CD4-positive, alpha-beta T cell treated with Interleukin-6 at 100 ng/mL for 8 hours (primary cell): Measurements from ENCODE around the gene PLXNA2.

Experiments used
- DNase-seq: peaks from one replicate; pipeline ENCODE4 v3.0.0-alpha.2; 2020; ENCODE audit warnings: mixed read lengths, low spot score

PLXNA2 gene

GRCh38 chr1:208141610-208142192 is 102.5 kb downstream of the PLXNA2 start:
- DNase-seq: no peak

DNA sequence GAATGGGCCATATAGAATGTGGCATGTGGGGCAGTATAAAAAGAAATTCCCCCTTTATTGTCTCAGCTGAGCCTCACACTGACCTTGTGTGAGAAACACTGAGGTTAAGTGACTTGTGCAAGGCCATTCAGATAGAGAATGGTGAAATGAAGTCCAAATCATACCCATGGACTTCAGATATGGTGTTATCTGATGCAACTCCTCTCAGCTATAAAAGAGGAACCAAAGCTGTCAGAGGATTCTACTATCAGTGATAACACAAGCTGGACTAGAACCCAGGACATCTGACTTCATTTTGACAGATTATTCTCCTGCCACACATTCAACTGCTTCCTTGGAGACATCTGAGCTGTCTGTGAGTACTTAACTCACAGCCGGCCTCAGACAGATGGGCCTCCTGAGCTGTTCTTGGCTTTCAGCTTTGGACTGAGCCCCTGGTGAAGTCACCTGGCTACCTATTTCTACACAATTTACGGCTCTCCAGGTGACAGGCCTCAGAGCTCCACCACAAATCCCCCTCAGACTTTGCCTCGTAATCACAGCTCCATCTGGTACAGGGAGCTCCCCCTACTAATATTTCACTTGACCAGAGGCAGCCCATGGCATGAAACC is 104.6 kb downstream of the PLXNA2 start:
- DNase-seq: no peak

GRCh38 chr1:208137193-208137592 is 107.0 kb downstream of the PLXNA2 start:
- no peak for DNase-seq

- DNase-seq: no peak
These were observed 107.6 kb downstream of the PLXNA2 start for GRCh38 chr1:208136459-208137182.

DNA sequence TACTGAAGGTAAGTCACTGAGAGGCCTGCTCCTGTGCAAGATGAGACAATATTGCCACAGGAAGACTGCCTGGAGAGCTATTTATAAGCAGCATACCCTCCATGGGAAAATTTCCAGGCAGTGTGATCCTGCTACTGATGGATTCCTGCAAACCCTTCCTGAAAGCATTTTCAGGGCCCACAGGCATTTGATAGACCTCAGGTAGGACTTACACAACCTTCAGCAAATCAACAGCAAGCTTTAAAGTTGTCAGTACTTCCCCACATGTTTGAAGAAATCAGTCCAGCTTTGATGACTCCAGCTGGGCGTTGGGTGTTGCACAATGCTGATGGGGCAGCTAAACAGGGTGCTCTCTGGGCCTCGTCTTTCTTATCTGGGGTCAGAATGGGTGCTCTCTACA is 108.8 kb downstream of the PLXNA2 start:
- no peak for DNase-seq

DNA sequence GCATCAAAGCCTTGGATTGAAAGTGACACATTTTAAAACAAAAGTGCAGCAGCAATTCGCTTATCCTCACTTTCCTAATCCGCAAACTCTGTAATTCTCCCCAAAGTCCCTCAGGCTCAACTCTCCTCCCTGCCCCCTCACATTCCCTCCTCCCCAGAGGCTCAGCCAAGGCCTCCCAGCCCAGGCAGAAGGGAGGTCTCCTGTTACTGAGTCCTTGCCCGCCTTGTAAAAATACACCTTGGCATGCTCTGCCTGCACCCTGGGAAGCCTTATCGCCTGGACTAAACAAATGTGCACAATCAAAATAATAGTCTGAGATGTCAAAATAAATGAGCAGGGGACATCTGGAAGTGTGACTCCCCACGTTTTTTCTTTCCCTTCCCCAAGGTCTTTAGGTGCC is 109.7 kb downstream of the PLXNA2 start:
- no peak for DNase-seq

DNA sequence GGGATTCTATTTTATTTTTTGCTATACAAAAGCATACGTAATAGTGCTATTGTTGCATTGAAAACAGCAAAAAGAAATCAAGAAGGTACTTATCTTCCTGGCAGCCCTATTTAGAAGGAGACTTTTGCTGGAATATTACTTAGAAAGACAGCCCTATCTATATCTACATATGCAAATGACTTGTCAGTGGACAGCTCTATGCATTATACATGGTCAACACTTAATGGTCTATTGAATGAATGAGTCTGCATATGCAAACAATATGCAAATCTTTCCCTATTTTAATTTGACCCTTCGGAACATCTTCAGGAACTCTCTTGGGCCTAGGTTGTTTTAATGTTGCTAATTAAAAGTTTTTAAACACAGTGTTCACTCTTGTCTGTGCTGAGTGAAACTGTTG is 110.8 kb downstream of the PLXNA2 start:
- DNase-seq: no peak

DNA sequence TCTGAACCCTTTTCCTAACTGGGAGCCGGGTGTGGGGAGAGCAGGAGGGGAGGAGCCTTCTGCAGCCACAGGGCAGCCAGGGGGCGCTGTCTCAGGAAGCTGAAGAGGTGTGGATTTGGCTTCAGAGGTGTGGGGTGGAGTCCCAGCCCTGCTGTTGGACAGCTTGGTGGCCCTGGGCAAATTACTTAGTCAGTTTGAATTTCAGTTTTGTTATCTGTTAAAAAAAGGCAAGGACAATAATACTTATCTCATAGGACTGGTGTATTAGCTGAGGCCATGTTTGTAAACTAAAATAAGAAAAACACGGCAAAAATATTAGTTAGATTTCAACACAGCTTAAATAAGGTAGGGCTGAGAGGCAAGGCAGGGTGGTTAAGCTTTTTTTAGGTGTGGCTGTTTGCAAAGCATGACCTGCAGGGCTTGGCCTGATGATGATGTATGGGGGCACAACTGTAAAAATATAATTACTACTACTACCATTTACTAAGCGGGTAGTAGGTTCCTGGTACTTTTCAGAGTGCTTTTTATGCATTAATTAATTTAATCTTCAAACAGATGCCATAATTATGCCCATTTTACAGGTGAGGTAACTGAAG is 111.8 kb downstream of the PLXNA2 start:
- peak; percentile 40 for DNase-seq

DNA sequence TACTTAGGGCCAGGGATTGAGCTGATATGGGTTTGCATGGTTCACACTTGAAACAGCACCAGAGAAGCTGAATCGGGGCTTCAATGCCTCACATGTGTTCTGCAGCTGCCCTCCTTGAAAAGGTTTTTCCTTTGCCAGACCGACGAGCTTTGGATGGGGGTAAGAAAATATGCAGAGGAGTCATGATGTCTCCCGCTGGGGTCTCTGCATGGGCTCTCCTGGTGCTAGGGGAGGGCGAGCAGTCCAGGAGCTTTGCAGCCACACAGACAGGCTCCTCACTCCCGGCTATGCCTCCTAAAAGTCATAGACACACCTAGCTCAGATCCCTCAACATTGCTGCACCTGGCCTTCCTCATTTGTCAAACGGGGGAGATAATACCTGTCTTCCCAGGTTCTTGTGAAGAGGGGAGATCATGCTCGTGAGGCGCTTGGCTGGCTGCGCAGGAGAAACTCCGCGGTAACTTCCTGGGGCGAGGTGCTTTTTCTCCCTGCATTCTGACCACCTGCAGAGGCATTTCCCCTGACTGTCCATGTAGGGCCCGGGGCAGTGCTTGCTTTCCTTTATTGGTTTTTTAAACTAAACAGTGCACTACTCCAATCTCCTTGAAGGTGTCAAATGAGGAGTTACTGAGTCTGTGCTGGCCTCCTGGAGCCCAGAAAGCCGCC is 112.4 kb downstream of the PLXNA2 start:
- DNase-seq: no peak

DNA sequence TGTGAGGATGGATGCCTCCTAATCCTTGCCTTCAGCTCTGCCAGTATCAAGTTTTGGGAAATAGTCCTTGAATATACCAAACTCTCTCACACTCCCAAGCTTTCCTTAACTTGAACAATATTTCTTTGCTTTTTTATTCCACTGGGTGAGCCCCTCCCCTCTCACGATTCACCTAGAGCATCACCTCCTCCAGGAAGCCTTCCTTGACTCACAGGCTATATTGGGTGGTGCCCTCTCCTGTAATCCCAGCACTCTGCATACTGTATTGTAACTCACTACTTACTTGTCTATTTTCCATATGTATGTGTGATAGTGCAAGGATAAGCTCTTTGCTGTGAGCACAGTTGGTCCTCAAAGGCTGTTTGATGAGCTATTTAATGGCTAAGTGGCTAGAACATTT is 114.7 kb downstream of the PLXNA2 start:
- no peak for DNase-seq

- DNase-seq: no peak
These were observed 115.1 kb downstream of the PLXNA2 start for GRCh38 chr1:208129060-208129459.

DNA sequence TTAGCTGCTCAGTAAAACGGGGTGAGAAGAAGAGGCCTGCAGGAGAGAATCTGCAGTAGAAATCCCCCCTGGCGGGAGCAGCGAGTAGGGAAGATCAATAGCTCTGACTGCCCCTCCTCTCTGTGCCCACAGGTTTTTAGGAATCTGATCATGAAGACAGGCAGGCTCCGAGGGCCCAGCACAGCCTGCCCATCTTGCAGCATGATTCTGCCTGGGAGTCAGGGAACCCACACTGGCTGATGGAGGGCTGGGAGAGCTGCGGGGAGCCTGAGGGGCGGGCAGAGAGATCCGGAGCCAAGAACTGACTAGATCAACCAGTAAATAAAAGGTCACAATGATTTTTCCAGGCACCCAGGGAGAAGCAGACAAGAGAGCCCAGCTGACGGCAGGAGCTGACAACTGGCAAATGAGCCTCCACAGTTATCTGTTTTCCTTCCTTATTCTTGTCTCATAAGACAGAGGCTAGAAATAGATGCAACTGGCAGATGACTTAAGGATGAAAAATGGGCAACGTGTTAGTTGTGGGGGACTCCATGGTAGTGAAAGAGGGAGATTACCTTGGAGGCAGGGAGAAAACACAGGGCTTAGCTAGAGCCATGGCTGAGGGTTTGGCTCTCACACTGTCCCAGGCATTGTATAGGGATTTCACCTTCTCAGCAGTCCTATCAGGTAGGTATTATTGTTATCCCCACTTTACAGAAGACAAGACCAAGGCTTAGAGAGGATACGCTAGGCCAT is 116.2 kb downstream of the PLXNA2 start:
- DNase-seq: no peak

GRCh38 chr1:208127284-208127683 is 116.9 kb downstream of the PLXNA2 start:
- no peak for DNase-seq

DNA sequence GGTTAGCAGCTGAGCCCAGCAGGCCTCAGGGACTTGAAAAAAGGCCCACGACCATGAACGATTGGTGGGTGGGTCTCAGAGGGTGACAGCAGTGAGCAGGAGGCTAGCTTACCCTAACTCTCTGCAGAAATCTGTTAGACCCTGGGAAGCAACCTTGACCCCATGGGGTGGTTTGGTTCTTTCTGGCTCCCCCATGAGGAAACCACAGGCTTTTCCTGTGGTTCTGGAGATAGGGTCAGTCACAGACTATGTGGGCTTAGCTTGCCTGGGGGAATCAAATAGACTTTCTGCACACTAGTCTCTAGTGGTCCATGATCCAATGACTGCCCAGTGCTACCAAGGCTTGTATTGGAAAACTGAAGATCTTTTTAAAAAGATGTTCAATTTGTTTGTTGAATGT is 118.1 kb downstream of the PLXNA2 start:
- no peak for DNase-seq

DNA sequence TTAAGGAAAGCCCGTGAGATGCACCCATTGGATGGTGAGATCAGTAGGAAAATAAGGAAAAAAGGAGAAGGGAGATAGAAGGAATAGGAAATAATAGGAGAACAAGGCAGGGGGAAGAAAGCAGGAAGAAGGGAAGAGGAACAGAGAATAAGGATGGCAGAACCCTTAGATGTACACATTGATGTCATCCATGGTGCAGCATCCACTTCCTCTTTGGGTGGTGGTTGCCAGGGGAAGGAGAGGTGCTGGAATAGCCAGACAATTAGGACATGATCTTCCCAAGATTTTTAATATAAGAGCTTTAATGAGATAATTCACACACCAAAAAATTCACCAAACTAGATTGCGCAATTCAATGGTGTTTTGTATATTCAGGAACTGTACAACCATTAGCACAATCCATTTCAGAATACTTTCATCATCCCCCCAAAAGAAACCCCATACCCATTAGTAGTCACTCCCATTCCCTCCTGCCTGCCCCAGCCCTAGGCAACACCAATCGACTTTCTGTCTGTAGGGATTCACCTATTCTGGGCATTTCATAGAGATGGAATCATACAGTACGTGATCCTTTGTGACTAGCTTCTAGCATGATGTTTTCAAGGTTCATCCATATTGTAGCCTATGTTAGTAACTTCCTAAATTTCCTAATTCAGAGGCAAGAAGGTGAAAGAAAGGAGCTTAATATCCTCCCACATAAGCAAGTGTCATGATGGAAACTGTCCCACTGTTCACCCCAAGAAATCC is 121.4 kb downstream of the PLXNA2 start:
- no peak for DNase-seq

DNA sequence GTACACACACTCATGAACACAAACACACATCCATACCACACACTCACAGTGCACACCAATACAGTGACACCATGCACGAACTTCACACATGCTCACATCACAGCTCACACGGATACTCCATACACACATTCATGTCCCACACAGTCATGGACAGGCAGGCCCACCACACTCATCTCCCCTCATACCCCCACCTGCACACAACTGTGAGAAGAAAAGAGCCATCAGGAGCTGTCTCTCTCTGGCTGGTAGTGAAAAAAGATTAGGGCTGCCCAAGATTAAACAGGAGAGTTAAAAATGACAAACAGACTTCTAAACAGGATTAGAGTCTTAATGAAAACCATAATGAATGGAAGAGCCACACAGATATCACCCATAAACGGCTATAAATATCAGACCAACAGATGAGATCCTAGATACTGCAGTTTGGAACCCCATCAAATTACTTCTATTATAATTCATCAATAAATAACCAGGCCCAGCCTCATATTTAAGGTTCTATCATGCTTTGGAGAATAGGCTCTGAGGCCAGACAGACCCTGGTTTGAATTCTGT is 122.3 kb downstream of the PLXNA2 start:
- DNase-seq: no peak

- DNase-seq: no peak
These were observed 123.8 kb downstream of the PLXNA2 start for GRCh38 chr1:208120431-208120790.

GRCh38 chr1:208118841-208119606 is 125.2 kb downstream of the PLXNA2 start:
- DNase-seq: no peak

GRCh38 chr1:208118306-208118705 is 125.9 kb downstream of the PLXNA2 start:
- no peak for DNase-seq

- DNase-seq: no peak
These were observed 126.4 kb downstream of the PLXNA2 start for GRCh38 chr1:208117826-208118225.
